ENCODE results near the gene THSD7A.
A peak's percentile ranks its signal among the peaks of the same experiment; 100 is the strongest.

The THSD7A gene

GRCh38 chr7:11430841-11431240 lies 401.2 kb downstream of the THSD7A start:
- no peaks in the 10 kb centered on the region for H3K27me3 Mint-ChIP-seq (ENCODE audit: low read depth)
- H3K4me3 Mint-ChIP-seq, result no peak overlapping the region
- no peak overlapping the region for H3K27ac Mint-ChIP-seq
- H3K4me1 Mint-ChIP-seq, result no peaks in the 10 kb centered on the region
- H3K9me3 Mint-ChIP-seq, result no peaks in the 10 kb centered on the region
- TF ChIP-seq CTCF (IDR thresholded peaks at IDR 0.05; ENCODE audit: unreplicated experiment in 3 of 3), result no peak
- H3K36me3 Mint-ChIP-seq (ENCODE audit: low read depth), result no peaks in the 10 kb centered on the region

- no peaks in the 10 kb centered on the region for H3K27me3 Mint-ChIP-seq (ENCODE audit: low read depth)
Measured at GRCh38 chr7:11430112-11430511, 401.9 kb downstream of the THSD7A start.

GRCh38 chr7:11428877-11429581 lies 403.0 kb downstream of the THSD7A start:
- Mint-ChIP-seq H3K27ac (no peak overlapping the region), H3K9me3 (no peaks in the 10 kb centered on the region), H3K4me1 (no peaks in the 10 kb centered on the region), H3K4me3 (no peak overlapping the region), H3K36me3 (ENCODE audit: low read depth) (peaks cover 7% of the 10 kb centered on the region), H3K27me3 (ENCODE audit: low read depth) (no peaks in the 10 kb centered on the region)
- no peak for TF ChIP-seq CTCF (IDR thresholded peaks at IDR 0.05; ENCODE audit: unreplicated experiment in 3 of 3)

More at GRCh38 chr7:11430112-11430511, 401.9 kb downstream of the THSD7A start:
- no peaks in the 10 kb centered on the region for H3K9me3 Mint-ChIP-seq
- H3K4me3 Mint-ChIP-seq, result no peak overlapping the region
- no peak for TF ChIP-seq CTCF (IDR thresholded peaks at IDR 0.05; ENCODE audit: unreplicated experiment in 3 of 3)
- no peaks in the 10 kb centered on the region for H3K36me3 Mint-ChIP-seq (ENCODE audit: low read depth)
- H3K4me1 Mint-ChIP-seq, result no peaks in the 10 kb centered on the region
- no peak overlapping the region for H3K27ac Mint-ChIP-seq

GRCh38 chr7:11427686-11428273 lies 404.2 kb downstream of the THSD7A start:
- Mint-ChIP-seq H3K27me3 (ENCODE audit: low read depth) (no peaks in the 10 kb centered on the region), H3K36me3 (ENCODE audit: low read depth) (peaks cover 19% of the 10 kb centered on the region), H3K4me3 (no peak overlapping the region), H3K27ac (no peak overlapping the region), H3K4me1 (no peaks in the 10 kb centered on the region), H3K9me3 (no peaks in the 10 kb centered on the region)
- peak; percentile 72 to 91 (median 76) for TF ChIP-seq CTCF (IDR thresholded peaks at IDR 0.05; ENCODE audit: unreplicated experiment in 3 of 3)

- TF ChIP-seq CTCF (IDR thresholded peaks at IDR 0.05; ENCODE audit: unreplicated experiment in 3 of 3), result no peak
- Mint-ChIP-seq H3K4me3 (no peak overlapping the region), H3K9me3 (peaks cover 15% of the 10 kb centered on the region), H3K36me3 (ENCODE audit: low read depth) (peaks cover 50% of the 10 kb centered on the region), H3K4me1 (no peaks in the 10 kb centered on the region), H3K27me3 (ENCODE audit: low read depth) (no peaks in the 10 kb centered on the region), H3K27ac (no peak overlapping the region)
Measured at GRCh38 chr7:11424006-11424405, 408.0 kb downstream of the THSD7A start.

GRCh38 chr7:11420049-11420448 lies 411.9 kb downstream of the THSD7A start:
- H3K27me3 Mint-ChIP-seq (ENCODE audit: low read depth), result no peaks in the 10 kb centered on the region
- H3K27ac Mint-ChIP-seq, result no peak overlapping the region
- TF ChIP-seq CTCF (IDR thresholded peaks at IDR 0.05; ENCODE audit: unreplicated experiment in 3 of 3), result no peak
- no peak overlapping the region for H3K4me3 Mint-ChIP-seq
- peaks cover 76% of the 10 kb centered on the region for H3K36me3 Mint-ChIP-seq (ENCODE audit: low read depth)
- peaks cover 6% of the 10 kb centered on the region for H3K4me1 Mint-ChIP-seq
- H3K9me3 Mint-ChIP-seq, result peaks cover 15% of the 10 kb centered on the region
